HG03175 (cell line): ENCODE results near the gene SMG9.

Experiments used
- ATAC-seq: cut with Tn5 transposase; IDR thresholded peaks from one replicate; pipeline ENCODE4 v1.9.1; 2021; ENCODE audit warnings: mild to moderate bottlenecking, moderate library complexity; ENCODE audit not compliant: unreplicated experiment

Gene SMG9

GRCh38 chr19:43726736-43727592, 27.8 kb downstream of the SMG9 start:
- ATAC-seq, result no peak

DNA sequence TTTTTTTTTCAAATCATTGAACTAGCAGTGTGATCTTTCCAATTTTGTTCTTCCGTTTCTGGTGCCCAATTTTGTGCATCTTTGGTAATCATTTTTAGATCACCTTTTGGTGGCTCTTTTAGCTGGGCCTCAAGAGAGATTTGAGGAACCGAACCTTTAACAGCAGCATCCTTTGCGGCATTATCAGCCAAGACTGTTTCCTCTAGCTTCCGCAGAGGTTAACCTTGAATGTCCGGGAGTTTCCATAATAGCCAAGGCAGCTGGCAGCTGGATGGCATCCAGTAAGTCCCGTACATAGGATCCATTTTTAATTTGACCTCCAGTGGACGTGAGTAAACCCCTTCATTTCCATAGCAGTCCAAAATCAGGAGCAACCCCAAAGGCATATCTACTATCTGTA, 29.3 kb downstream of the SMG9 start:
- ATAC-seq, result no peak

- ATAC-seq, result no peak
Measured at GRCh38 chr19:43724896-43725295, 29.9 kb downstream of the SMG9 start.

GRCh38 chr19:43723588-43723987, 31.2 kb downstream of the SMG9 start:
- ATAC-seq, result no peak

GRCh38 chr19:43721469-43722048, 33.2 kb downstream of the SMG9 start:
- ATAC-seq, result no peak

DNA sequence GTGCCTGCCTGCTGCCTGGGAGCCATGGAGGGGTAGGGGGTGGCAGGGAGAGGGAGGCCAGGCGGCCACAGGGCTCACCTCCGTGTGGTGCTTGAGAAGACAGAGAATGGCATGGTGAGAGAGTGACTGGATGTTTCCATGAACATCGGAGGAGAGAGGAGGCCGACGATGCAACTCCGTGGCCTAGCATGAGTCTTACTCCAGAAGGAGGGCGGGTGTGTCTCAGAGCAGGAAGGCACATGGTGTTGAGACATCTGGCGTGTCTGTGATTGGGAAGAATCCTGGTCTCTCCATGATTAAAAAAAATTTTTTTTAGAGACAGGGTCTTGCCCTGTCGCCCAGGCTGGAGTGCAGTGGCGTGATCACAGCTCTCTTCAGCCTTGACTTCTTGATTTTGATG, 33.8 kb downstream of the SMG9 start:
- ATAC-seq, result no peak

GRCh38 chr19:43719918-43720317, 34.8 kb downstream of the SMG9 start:
- ATAC-seq, result no peak

GRCh38 chr19:43719378-43719868, 35.3 kb downstream of the SMG9 start:
- no peak for ATAC-seq

GRCh38 chr19:43718627-43719377, 36.0 kb downstream of the SMG9 start:
- no peak for ATAC-seq

- ATAC-seq, result no peak
Measured at GRCh38 chr19:43715776-43716175, 39.0 kb downstream of the SMG9 start, which contains the start of gene IRGC. TSS of gene IRGC (plus strand) at chr19:43716076. CDS start at chr19:43718559, 2,483 bp downstream.

DNA sequence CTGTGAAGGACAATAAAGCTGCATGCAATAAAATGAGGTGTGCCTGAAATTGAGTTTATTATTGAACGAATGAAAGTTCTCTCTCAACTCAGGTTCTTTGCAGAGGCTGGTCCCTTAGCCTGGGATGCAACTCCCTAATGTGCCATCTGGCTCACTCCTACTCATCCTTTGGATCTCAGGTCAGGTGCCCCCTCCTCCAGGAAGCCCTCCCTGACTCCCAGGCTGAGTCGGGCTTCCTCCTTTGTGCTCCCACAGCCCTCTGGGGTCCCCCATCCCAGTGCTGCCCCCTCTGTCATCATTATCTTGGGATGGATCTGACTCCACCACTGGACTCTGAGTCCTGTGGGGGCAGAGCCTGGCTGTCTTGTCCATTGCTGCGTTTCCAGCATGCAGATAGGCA, 41.6 kb downstream of the SMG9 start:
- no peak for ATAC-seq

DNA sequence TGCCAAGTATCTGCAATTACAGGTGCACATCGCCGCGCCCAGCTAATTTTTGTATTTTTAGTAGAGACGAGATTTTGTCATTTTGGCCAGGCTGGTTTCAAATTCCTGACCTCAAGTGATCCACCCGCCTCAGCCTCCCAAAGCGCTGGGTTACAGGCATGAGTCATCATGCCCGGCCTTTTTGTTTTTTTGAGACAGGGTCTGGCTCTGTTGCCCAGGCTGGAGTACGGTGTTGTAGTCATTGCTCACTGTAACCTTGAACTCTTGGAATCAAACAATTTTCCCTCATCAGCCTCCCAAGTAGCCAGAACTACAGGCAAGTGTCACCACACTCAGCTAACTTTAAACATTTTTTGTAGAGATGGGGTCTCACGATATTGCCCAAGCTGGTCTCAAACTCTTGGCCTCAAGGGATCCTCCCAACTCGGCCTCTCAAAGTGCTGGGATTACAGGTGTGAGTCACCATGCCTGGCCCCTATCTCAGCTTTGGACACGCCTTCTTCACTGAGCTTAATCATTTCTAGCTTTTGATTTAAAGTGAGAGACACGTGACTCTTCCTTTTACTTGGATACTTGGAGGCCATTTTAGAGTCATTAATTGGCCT, 42.9 kb downstream of the SMG9 start:
- no peak for ATAC-seq

DNA sequence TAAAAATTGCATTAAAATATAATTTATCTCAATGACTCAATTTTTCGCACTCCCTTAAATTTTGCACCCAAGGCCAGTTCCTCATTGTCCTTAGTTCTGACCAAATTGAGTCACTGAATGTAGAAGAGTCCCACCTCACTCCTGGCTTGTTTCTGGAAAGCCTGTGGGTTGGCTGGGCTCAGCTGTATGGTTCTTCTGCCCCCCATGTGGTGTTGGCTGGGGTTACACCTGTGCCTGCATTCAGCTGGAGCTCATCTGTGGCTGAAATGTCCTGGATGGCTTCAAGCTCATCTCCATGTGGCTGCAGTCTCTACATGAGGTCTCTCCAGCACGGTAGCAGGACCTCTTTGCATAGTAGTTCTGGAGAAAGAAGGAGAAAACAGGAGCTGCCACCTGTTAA, 46.0 kb downstream of the SMG9 start:
- ATAC-seq, result no peak

- no peak for ATAC-seq
Measured at GRCh38 chr19:43707158-43707712, 47.5 kb downstream of the SMG9 start.

DNA sequence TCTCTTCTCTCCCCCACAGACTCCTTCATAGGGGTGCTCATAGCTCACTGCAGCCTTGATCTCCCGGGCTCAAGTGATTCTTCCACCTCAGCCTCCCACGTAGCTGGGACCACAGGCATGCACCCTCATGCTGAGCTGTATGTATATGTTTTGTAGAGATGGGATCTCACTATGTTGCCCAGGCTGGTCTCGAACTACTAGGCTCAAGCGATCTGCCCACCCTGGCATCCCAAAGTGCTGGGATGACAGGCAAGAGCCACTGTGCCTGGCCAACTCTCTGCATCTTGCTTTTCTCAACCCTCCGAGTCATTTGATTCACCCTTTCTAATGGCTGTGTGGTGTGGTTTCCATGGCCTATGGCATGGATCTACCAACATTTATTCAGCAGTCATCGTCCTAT, 49.0 kb downstream of the SMG9 start:
- no peak for ATAC-seq

GRCh38 chr19:43704002-43704705, 50.6 kb downstream of the SMG9 start:
- no peak for ATAC-seq

GRCh38 chr19:43700395-43701000, 54.3 kb downstream of the SMG9 start:
- ATAC-seq, result no peak

DNA sequence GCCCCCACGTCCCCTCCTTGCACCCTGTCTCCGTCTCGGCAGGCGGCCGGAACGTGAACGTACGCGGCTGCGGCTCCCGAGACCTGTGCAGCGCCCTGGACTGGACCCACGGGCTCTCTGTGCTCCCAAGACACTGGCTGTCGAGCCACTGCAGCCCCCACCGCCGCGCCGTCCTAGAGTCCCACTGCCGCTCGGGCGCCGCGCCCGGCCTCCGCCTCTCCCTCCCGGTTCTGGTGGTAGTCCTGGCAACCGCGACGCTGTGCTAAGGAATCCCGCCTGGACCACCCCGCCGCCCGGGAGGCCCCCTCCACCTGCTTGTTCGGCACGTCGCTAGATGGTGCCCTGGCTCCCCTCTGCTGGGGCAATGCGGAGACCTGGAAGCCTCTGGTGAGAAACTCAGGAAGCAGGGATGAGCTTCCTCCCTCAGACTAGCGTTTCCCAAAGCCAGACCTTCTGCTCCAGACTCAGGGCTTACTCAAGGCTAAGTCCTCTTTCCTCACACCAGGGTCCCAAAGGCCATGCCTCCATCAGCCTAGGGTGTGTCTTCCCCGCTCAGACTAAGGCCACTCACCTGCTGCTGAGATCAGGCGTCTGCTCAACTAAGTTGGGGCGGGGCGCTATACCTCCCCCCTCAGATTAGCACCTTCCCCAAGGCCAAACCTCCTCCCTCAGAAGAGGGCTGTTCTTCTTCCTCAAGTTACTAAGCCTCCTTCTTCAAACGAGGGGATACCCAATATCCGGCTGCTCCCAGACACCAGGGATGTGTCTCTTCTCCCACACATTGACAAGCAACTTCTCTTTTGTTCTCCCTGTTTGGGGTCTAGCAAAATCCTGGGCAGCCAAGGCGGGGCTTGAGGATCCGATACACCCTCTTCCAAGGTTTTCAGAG, 55.0 kb downstream of the SMG9 start:
- no peak for ATAC-seq

GRCh38 chr19:43697295-43697694, 57.5 kb downstream of the SMG9 start:
- no peak for ATAC-seq
